HG03196 (cell line): Measurements from ENCODE around the gene LMO3.

ENCODE experiments used
- ATAC-seq: cut with Tn5 transposase; IDR thresholded peaks from one replicate; pipeline ENCODE4 v1.9.1; 2021; ENCODE audit not compliant: unreplicated experiment

LMO3 gene

DNA sequence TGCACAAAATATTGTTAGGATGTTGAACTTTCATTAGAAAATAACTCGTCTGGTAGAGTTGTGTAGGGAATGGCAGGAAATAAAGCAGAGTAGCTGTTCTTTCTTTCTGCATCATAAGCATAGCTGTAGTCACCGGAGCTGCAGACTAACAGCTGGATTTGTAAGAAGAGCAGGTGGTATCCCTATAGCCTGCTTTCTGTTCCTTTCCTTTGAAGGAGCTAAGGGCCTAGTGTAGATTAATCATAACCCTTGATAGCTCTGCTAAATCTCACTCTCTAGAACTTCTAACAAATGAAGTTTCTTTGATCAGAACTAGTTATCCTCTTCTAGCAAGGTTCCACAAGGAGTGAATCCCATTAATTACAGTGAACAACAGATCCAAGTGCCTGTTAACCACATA is 3.5 kb downstream of the LMO3 start:
- ATAC-seq, result no peak

DNA sequence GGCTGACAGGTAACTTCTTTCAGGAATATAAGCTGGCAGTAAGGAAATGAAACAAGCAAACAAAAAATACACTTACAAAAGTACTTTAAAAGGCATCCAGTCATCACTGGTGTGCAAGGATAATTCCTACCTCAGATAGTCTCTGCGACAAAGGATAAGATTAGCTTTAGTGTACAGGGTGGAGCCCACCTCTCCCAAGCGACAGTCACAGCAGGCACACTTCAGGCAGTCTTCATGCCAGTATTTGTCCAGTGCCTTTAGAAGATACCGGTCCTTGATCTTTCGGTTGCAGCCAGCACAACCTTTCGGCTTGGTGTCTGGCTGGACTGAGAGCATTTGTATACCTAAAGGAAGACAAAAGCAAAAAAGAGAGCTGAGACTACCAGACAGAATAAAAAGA is 5.4 kb downstream of the LMO3 start:
- no peak for ATAC-seq

DNA sequence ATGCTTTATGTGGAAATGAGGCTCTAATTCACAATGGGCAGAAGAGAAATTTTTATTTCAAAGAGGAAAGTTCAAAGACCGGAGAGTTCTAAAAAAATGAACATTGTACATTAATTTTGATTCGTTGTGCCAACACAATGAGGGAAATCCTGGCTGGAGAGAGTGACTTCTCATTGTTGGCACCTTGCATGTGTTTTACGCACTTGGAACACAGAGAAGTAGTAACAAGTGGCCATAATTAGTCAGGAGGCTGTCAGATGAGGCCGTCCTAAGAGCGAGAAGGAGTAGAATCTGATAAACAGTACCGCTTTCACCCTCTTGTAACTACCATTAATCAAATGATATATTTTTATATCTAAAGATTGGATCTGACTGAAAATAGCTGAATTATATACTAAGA is 6.9 kb downstream of the LMO3 start:
- ATAC-seq, result no peak

DNA sequence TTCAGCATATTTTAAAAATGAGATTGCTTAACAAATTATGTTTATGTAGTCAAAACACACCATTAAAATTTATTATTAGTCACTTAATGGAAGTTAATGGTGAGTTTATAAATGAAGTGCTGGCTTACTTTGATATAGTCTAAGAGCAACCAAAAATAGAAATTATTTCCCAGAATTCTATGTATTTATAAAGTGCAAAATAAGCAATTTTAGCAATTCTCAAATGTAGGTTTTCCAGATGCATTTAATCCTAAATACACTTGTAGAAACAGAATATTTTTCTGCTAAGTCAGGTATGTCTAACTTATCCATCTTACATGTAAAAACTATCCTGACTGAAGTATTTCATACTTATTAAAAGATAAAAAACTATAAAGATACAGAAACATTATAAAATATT is 11.2 kb downstream of the LMO3 start:
- no peak for ATAC-seq

DNA sequence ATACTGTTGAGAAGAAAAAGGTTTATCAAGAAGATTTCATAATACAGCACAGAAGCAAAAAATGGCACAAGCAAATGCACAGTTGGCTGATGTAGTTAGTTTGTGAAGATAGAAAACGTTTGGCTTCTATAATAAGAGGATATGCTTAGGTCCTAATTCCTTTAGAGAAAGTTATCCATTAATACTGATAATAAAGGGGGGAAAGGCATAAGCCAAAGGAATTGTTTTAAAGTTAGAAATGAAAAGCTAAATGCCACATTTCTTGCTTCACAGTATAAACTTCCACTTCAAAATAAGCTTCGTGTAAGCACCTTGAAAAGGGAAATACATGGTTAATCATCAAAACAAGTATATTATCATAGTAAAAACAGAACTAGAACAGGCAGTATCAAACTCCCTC is 12.4 kb downstream of the LMO3 start:
- ATAC-seq, result no peak

DNA sequence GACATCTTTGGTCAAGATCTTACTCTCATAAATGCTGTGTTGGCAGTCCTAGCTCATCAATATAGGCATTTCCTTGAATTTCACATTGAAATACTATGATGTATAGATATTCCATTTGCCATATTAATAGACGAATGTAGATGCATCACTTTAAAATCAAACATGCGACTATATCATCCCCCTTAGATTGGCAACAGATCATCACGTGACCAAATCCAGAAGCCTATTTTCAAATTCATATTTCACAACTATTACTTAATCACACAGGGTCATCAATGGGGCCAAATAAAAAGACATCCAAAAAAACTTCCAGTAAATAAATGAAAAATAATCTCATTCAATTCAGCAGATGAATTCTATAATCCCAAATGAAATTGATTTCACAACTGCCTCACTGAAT is 15.3 kb downstream of the LMO3 start:
- no peak for ATAC-seq

DNA sequence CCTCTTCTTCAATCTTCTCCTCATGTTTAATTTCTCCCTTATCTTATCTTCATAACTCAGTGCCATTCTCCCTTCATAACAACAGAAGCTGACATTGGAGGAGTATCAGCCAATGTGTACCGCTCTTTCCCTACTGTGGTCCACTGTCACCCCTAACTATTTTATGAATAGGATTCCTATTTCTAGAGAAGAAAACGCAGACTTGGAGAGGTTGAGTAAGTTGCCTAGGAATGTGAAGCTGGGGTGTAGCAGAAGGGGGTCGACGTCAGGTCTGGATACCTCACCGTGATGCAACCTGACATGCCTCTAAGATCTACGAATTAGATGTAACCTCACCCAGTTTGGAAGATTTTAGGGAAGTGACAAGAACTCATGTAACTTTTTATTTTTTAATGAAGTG is 17.1 kb downstream of the LMO3 start:
- ATAC-seq, result no peak

DNA sequence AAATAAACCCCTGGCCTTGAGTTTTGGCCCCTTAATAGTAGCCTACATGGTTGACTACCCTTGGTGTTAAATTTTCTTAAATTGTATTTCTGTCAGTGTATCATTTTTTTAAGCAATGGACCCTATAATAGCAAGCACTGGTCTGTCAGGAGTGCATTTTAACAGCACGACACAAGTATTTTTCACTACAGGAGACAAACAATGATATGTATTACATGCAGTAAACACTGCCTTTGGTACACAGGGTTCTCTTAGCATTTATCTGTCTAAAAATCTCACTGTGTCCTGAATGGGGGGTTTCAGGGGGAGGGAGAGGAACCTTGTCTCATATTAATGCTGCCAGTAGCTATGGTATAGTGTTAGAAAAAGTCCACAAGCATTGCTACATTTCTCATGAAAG is 18.4 kb downstream of the LMO3 start:
- no peak for ATAC-seq

DNA sequence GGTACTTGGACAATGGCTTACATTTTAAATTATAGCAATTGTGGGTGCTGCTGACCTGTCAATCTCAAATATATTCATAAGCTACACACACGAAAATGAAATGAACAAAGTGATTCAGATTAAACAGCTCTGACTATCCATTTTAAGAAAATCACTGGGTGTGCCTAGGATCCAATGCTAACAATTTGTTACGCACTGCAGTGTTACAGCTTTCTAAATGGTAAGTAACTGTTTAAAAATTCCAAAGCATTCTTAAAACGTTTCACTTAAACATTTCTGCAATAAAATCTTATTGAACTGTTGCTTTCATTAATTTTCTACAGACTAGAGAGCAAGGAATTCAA is 18.9 kb downstream of the LMO3 start:
- ATAC-seq, result no peak

DNA sequence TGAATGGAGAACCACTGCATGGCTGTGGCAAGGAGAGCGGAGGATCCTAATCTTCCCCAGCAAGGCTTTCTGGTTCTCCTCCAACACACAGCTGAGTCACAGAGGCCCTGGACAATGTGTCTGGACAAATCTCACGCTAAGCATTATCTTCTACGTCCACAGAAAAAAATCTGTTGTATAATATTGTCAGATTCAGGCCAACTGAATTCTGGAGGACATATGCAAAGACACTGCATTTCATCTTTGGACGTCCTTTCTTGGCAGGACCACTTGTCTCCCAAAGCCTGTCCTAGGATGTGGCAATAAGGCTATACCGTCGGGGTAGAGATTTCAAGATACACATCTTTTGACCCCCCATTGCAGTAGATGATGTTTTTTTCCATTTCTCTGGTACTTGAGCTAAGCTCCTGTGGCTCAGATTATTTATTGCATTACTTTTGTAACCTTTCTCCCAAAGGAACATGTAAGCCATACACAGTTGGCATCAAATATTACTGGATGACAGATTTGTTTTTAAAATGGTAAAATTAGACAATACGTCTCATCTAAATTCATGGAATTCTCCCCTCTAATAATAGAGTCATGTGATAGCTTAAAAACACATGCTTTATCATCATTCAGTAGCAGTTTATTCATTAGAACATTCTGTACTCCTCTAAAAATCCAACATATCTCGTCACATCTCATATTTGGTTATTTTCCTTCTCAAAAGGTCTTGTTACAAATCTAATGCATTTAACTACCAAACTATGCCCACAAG is 19.4 kb downstream of the LMO3 start:
- ATAC-seq, result no peak

DNA sequence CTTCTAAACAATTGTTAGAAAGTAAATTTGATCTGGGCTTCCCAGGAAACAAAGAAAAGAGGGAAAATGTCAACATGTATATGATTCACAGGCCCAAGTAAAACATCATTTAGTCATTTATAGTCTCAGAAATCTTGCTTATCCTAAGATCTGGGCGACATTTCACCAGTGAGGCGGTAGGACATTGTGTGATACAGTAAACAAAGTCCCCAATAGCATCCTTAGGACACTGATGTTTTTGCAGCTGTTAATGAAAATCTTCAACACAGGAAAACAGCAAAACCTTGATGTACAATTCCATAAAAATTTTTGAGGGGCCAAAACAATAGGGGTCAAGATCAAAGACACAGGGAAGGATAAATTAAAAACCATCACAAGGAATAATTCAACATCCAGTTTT is 20.2 kb downstream of the LMO3 start:
- no peak for ATAC-seq

DNA sequence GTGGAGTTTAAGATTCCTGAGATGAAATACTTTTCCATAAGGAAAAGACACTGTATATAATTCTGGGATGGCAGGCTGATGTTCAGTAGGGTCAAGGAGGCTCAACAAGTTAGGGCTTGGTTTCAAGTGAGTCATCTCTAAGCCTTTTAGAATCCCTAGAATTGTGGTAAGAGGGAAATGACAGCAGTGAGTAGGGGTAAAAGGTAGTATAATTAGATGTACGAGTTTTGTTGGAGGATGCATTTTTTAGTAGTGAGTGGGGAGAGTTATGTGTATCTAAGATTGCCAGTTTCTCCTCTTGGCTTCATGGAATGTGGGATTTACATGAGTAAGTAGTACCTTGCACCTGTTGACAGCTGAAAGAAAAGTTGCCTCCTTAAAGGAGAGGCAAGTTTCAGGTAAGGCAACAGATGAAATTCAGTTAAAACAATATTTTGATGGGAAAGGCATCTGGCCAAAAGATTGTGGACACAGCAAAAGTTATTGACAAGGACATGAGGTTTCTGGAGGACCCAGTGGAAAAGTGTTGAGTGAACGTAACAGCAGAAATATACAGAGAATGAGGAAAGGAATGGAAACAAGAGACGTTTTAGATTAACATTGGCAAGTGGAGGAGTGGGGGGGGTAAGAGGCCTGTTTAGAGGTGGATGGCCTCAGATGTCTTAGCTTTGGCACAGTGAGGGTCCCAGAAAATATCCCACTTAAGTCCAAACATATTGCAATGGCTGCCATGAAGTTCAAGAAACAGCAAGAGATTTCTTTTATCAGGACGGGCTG is 21.8 kb downstream of the LMO3 start:
- ATAC-seq, result no peak

DNA sequence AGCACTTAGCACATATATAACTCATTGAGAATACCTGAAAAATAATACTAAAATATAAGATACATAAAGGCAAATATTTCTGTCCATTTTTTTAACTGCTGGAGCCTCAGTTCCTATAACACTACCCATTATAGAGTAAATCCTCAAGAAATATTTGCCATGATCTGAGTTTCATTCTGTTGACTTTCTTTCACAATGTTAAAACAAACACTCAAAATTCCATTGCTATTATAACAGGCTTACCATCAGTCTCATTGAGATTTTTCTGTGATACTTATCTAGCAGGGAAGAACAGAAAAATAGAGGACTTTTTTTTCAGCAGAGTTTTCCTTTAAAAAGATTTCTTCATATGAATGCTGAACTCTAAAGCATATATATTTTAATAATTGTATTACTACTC is 24.5 kb downstream of the LMO3 start:
- ATAC-seq, result no peak

DNA sequence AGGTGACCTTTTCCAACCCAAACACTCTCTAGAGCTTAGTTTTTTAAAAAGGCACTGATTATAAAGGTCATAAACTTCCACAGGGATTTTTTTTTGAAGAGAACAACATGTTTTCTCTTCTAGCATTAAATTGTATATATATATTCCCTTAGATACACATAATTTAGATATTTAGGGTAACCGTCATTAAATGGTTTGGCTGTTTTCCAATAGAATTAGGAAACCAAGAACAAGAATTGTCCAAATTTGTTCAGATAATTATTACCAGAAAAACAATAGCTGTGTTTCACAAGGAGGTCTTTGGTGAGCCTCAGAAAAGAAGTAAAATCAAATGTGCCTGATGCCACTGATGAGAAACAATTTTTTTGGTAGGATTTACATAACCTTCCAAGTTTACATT is 26.9 kb downstream of the LMO3 start:
- ATAC-seq, result no peak

DNA sequence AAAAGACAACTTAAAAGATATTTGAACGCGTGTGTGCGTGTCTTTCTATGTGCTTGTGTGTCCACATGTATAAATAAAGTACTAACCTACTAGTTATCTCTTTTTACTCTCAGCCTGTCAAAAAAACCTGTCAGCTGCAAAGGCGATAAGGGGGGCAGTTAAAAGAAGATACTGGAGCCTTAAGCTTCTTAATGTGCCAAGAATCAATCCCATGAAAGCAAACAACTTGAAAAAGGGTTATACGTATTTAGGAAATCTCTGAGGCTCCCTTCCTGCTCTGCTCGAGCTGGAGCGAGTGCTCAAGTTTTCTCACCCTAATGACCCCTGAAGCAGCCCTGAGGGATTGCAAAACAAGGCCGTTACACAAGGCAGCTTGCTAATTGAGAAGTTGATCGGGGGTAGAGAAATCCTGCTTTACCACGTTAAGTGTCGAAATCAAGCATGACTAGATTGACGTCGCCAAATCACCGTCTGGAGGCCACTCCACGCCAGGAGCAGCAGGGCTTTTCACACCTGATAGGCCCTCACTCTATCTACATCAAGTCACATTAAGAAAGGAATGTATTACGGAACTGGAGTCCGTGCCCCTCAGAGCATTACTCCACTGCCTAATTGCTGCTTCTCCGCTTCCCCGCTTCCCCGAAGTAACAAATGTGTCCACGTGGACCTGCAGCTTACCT is 32.4 kb downstream of the LMO3 start:
- ATAC-seq, result no peak

DNA sequence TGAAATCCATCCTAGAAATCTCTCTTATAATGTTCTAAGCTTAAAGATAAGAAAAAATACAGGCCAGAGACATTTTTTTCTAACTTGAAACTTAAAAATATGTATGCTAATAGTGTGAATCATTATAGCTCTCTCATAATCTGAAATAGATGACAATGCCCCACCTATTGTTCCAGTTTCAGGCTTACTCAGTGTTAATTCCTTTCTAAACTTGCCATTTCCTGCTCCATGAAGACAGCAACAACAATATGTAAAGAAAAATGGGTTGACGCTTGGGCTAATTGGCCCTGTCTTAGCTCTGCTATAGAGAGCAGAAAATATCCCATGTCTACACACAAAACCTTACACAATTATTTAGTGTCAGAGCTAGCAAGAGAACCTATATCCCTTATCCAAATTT is 37.1 kb downstream of the LMO3 start:
- ATAC-seq, result peak; percentile 68

DNA sequence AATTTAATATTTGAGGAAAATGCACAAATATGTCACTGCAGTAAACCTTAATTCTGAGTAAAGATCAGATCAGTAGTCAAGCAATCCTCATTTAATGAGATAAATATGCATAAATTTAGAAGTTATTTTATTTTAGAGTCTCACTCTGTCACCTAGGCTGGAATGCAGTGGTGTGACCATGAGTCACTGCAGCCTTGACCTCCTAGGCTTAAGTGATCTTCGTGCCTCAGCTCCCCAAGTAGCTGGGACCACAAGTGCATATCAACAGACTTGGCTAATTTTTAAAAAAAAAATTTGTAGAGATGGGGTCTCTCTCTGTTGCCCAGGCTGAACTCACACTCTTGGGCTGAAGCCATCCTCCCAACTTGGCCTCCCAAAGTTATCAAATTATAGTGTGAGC is 41.3 kb downstream of the LMO3 start:
- no peak for ATAC-seq

DNA sequence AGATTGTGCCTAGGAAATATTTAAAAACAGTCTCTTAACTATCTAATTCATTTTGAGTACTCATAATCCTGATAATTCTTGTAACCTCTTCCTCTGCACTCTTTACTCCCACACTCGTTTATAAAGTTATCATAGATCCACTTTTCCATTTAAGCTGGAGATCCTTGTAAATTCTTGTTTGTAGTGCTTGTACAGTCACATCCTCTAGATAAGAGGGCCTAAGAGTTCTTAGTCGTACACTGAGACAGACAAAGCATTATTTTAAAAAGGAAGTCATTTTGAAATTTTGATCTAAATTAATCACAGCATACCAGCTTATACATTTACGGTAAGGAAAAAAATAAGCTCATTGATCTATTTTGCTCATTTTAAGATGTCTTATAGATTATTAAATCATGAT is 42.5 kb downstream of the LMO3 start:
- ATAC-seq, result no peak

DNA sequence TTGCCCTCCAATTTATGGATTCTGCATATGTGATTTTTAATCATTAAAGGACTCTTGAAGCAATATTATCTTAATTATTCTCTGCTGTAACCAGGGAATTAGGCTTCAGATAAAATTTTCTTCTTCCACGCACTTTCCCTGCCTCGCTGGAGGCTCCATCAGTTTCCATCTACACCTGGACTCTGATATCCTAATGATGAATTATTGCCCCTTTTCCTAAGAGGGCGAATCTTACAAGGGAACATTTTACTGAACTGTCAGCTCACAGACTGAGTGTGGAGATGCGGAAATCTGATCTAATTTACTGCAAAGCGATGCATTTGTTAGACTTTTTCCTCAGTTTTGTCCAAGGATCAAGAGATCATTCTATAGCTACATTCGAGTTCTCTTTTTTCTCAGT is 43.0 kb downstream of the LMO3 start:
- no peak for ATAC-seq

DNA sequence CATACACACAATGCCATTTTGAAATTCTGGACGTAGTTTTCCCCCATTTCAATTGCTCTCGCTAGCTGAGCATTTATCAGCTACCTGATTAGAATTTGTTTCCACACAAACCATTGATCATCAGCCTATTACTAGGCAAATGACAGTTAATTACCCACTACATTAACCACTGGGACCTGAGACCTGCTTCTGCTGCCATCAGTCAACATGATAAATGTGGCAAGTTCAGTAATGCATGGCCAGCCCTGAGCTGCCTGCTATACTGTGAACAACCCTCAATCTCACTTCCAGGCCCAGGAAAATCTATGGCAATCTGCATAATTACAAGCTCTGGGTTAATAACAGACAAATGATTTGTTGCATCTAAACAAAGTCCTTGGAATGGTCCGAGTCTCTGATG is 43.5 kb downstream of the LMO3 start:
- ATAC-seq, result no peak

DNA sequence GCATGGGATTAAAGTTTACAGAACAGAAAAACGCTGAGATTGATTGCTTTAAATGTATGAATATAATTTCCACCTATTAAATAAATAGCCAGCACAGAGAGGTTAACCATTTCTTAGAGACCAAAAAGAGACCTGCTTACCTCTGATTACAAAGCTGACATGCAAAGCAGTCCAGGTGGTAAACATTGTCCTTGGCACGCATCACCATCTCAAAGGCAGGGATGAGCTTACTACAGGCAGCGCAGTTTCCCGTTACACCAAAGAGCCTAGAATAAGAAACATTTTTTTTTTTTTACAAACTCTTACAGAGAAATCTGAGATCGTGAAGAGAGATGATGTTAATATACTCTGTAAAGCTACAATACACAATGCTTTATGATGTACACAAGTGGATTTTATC is 45.7 kb downstream of the LMO3 start:
- no peak for ATAC-seq

DNA sequence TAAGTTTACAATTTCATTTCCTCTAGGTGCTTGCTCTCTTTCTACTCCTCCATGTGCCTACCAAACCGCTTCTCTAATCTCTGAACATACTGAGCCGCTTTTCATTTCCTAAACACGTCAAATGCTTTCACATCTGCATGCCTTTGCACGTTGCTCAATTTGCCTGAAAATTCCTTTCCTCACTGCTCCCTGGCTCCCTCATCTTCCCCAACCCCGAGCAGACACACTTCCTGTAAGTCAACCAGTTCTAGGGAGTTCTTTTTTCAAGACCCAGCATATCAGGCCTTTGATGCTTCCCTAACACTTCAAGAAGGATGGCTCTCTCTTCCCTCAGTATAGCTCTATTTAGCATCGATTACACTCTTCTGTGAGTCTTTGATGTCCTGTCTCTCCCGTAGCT is 50.3 kb downstream of the LMO3 start:
- no peak for ATAC-seq
